HEK293 (cell line): ENCODE measurements around the gene CDK8.

Experiments
- AEBP2 ChIP-seq: fragments of 450-650 bp; formaldehyde crosslinking; IDR thresholded peaks from 2 replicates; pipeline ENCODE4 v1.5.1; 2016; ENCODE audit warnings: missing biosample characterization, missing genetic modification characterization, borderline replicate concordance
- BCL11B ChIP-seq: fragments of 450-650 bp; formaldehyde crosslinking; IDR thresholded peaks from 2 replicates; pipeline ENCODE4 v1.5.1; 2016; ENCODE audit warnings: low read depth, missing biosample characterization, missing genetic modification characterization
- CTCF ChIP-seq: fragments of 450-650 bp; formaldehyde crosslinking; IDR thresholded peaks from 2 replicates; pipeline ENCODE4 v1.5.1; 2016; ENCODE audit warnings: missing biosample characterization, missing genetic modification characterization
- GLIS2 ChIP-seq: fragments of 450-650 bp; formaldehyde crosslinking; IDR thresholded peaks from 2 replicates; pipeline ENCODE4 v1.5.1; 2016; ENCODE audit warnings: missing biosample characterization, missing genetic modification characterization
- KLF1 ChIP-seq: fragments of 450-650 bp; formaldehyde crosslinking; IDR thresholded peaks from 2 replicates; pipeline ENCODE4 v1.5.1; 2016; ENCODE audit warnings: missing biosample characterization, missing genetic modification characterization
- KLF16 ChIP-seq: fragments of 450-650 bp; formaldehyde crosslinking; IDR thresholded peaks from 2 replicates; pipeline ENCODE4 v1.5.1; 2017; ENCODE audit warnings: missing biosample characterization, missing genetic modification characterization
- MZF1 ChIP-seq: fragments of 450-650 bp; formaldehyde crosslinking; IDR thresholded peaks from 2 replicates; pipeline ENCODE4 v1.5.1; 2017; ENCODE audit warnings: missing biosample characterization, missing genetic modification characterization, borderline replicate concordance
- OSR2 ChIP-seq: fragments of 450-650 bp; formaldehyde crosslinking; IDR thresholded peaks from 2 replicates; pipeline ENCODE4 v1.5.1; 2016; ENCODE audit warnings: missing biosample characterization, missing genetic modification characterization
- PRDM1 ChIP-seq: fragments of 450-650 bp; formaldehyde crosslinking; IDR thresholded peaks from 2 replicates; pipeline ENCODE4; 2016; ENCODE audit warnings: missing biosample characterization, missing genetic modification characterization
- REPIN1 ChIP-seq: fragments of 450-650 bp; formaldehyde crosslinking; IDR thresholded peaks from 2 replicates; pipeline ENCODE4 v1.5.1; 2017; ENCODE audit warnings: missing biosample characterization, missing genetic modification characterization, low read depth
- SP2 ChIP-seq: fragments of 450-650 bp; formaldehyde crosslinking; IDR thresholded peaks from 2 replicates; pipeline ENCODE4 v1.5.1; 2016; ENCODE audit warnings: missing biosample characterization, missing genetic modification characterization
- SP3 ChIP-seq: fragments of 450-650 bp; formaldehyde crosslinking; IDR thresholded peaks from 2 replicates; pipeline ENCODE4 v1.5.1; 2016; ENCODE audit warnings: missing biosample characterization, missing genetic modification characterization
- YY1 ChIP-seq: fragments of 450-650 bp; formaldehyde crosslinking; IDR thresholded peaks from 2 replicates; pipeline ENCODE4 v1.5.1; 2018; ENCODE audit warnings: missing biosample characterization, missing genetic modification characterization
- ZFP69B ChIP-seq: fragments of 450-650 bp; formaldehyde crosslinking; IDR thresholded peaks from 2 replicates; pipeline ENCODE4 v1.5.1; 2016; ENCODE audit warnings: missing biosample characterization, missing genetic modification characterization
- ZNF221 ChIP-seq: fragments of 450-650 bp; formaldehyde crosslinking; IDR thresholded peaks from 2 replicates; pipeline ENCODE4 v1.5.1; 2017; ENCODE audit warnings: missing biosample characterization, missing genetic modification characterization, borderline replicate concordance
- ZNF24 ChIP-seq: fragments of 450-650 bp; formaldehyde crosslinking; IDR thresholded peaks from 2 replicates; pipeline ENCODE4 v1.5.1; 2016; ENCODE audit warnings: missing biosample characterization, missing genetic modification characterization
- ZNF366 ChIP-seq: fragments of 450-650 bp; formaldehyde crosslinking; conservative IDR thresholded peaks from 2 replicates; pipeline ENCODE4 v1.5.1; 2016; ENCODE audit warnings: missing biosample characterization, missing genetic modification characterization
- ZNF449 ChIP-seq: fragments of 450-650 bp; formaldehyde crosslinking; IDR thresholded peaks from 2 replicates; pipeline ENCODE4 v1.5.1; 2017; ENCODE audit warnings: missing biosample characterization, mild to moderate bottlenecking, missing genetic modification characterization, moderate library complexity
- ZNF488 ChIP-seq: fragments of 450-650 bp; formaldehyde crosslinking; IDR thresholded peaks from 2 replicates; pipeline ENCODE4 v1.5.1; 2016; ENCODE audit warnings: missing biosample characterization, missing genetic modification characterization
- ZNF501 ChIP-seq: fragments of 450-650 bp; formaldehyde crosslinking; IDR thresholded peaks from 2 replicates; pipeline ENCODE4 v1.5.1; 2016; ENCODE audit warnings: missing biosample characterization, missing genetic modification characterization
- ZNF521 ChIP-seq: fragments of 450-650 bp; formaldehyde crosslinking; IDR thresholded peaks from 2 replicates; pipeline ENCODE4 v1.5.1; 2017; ENCODE audit warnings: missing biosample characterization, mild to moderate bottlenecking, missing genetic modification characterization
- ZNF544 ChIP-seq: fragments of 450-650 bp; formaldehyde crosslinking; IDR thresholded peaks from 2 replicates; pipeline ENCODE4 v1.5.0; 2017; ENCODE audit warnings: missing biosample characterization, missing genetic modification characterization
- ZNF639 ChIP-seq: fragments of 450-650 bp; formaldehyde crosslinking; IDR thresholded peaks from 2 replicates; pipeline ENCODE4 v1.5.1; 2016; ENCODE audit warnings: missing biosample characterization, missing genetic modification characterization
- ZNF645 ChIP-seq: fragments of 450-650 bp; formaldehyde crosslinking; IDR thresholded peaks from 2 replicates; pipeline ENCODE4; 2016; ENCODE audit warnings: missing biosample characterization, missing genetic modification characterization
- ZNF658 ChIP-seq: fragments of 450-650 bp; formaldehyde crosslinking; IDR thresholded peaks from 2 replicates; pipeline ENCODE4; 2016; ENCODE audit warnings: missing biosample characterization, missing genetic modification characterization
- ZNF692 ChIP-seq: fragments of 450-650 bp; formaldehyde crosslinking; IDR thresholded peaks from 2 replicates; pipeline ENCODE4 v1.5.1; 2016; ENCODE audit warnings: missing biosample characterization, missing genetic modification characterization
- ZSCAN16 ChIP-seq: fragments of 450-650 bp; formaldehyde crosslinking; IDR thresholded peaks from 2 replicates; pipeline ENCODE4 v1.5.1; 2016; ENCODE audit warnings: missing biosample characterization, missing genetic modification characterization
- ZSCAN18 ChIP-seq: fragments of 450-650 bp; formaldehyde crosslinking; IDR thresholded peaks from 2 replicates; pipeline ENCODE4 v1.5.1; 2016; ENCODE audit warnings: missing biosample characterization, missing genetic modification characterization

Gene CDK8

GRCh38 chr13:26221721-26222519 lies 32.0 kb upstream of the CDK8 start, which contains the start of gene RNF6 (continued):
- no peak for TF ChIP-seq ZNF521 (tag by site-specific recombination)
- TF ChIP-seq ZNF639 (tag by site-specific recombination), result peak; percentile 79; the same call in 1 of the 2 replicates
- TF ChIP-seq ZNF501, result peak; percentile 94
- no peak for TF ChIP-seq ZSCAN16
- no peak for TF ChIP-seq ZNF544 (tag by site-specific recombination)
- no peak for TF ChIP-seq ZNF645 (tag by site-specific recombination)
- no peak for TF ChIP-seq ZNF366
- TF ChIP-seq BCL11B (tag by site-specific recombination), result no peak
- TF ChIP-seq ZFP69B (tag by site-specific recombination), result peak; percentile 98
- TF ChIP-seq CTCF (tag by site-specific recombination), result peak; percentile 74
- TF ChIP-seq OSR2 (tag by site-specific recombination), result peak; percentile 33; the same call in 1 of the 2 replicates
- no peak for TF ChIP-seq ZNF488 (tag by site-specific recombination)
- TF ChIP-seq REPIN1 (tag by site-specific recombination), result peak; percentile 63; the same call in 1 of the 2 replicates
- 0 out of 2 replicates have a peak, but pooled peaks have one; percentile 5 for TF ChIP-seq PRDM1 (tag by site-specific recombination)
- no peak; the same call in 1 of the 2 replicates for TF ChIP-seq KLF1 (tag by site-specific recombination)
- TF ChIP-seq AEBP2 (tag by site-specific recombination), result no peak
- TF ChIP-seq ZSCAN18 (tag by site-specific recombination), result peak; percentile 51; the same call in 1 of the 2 replicates
- TF ChIP-seq SP2 (tag by site-specific recombination), result peak; percentile 84
- TF ChIP-seq SP3 (tag by site-specific recombination), result peak; percentile 70
- peak; percentile 27; the same call in 1 of the 2 replicates for TF ChIP-seq ZNF449 (tag by site-specific recombination)
- TF ChIP-seq ZNF221 (tag by site-specific recombination), result no peak
- TF ChIP-seq ZNF692 (tag by site-specific recombination), result peak; percentile 99
- TF ChIP-seq MZF1 (tag by site-specific recombination), result peak; percentile 78; the same call in 1 of the 2 replicates
- no peak for TF ChIP-seq ZNF658 (tag by site-specific recombination)
- 0 out of 2 replicates have a peak, but pooled peaks have one; percentile 35 for TF ChIP-seq ZNF24
- TF ChIP-seq YY1 (tag by site-specific recombination), result peak; percentile 58; the same call in 1 of the 2 replicates
- TF ChIP-seq GLIS2 (tag by site-specific recombination), result peak; percentile 7
- peak; percentile 88 for TF ChIP-seq KLF16 (tag by site-specific recombination)
